HG02973 (cell line): ENCODE results near the gene METTL24.
A peak's percentile ranks its signal among the peaks of the same experiment; 100 is the strongest.
"Not testable (repeated sequence)": the region's sequence is repeated elsewhere in the genome, so short reads cannot be mapped to it uniquely, and the experiment has no call there.

Experiments
- ATAC-seq: cut with Tn5 transposase; IDR thresholded peaks from one replicate; pipeline ENCODE4 v1.9.1; 2021; ENCODE audit warnings: moderate library complexity; ENCODE audit not compliant: unreplicated experiment

METTL24 gene

GRCh38 chr6:110271732-110272022, 86.5 kb downstream of the METTL24 start:
- ATAC-seq, result no peak

- ATAC-seq, result no peak
Measured at GRCh38 chr6:110270165-110270564, 88.0 kb downstream of the METTL24 start.

- no peak for ATAC-seq
Measured at GRCh38 chr6:110269623-110270022, 88.5 kb downstream of the METTL24 start.

GRCh38 chr6:110266996-110267395, 91.2 kb downstream of the METTL24 start:
- no peak for ATAC-seq

- ATAC-seq, result no peak
Measured at GRCh38 chr6:110265273-110265672, 92.9 kb downstream of the METTL24 start.

GRCh38 chr6:110256366-110256765, 101.8 kb downstream of the METTL24 start:
- no peak for ATAC-seq

GRCh38 chr6:110255211-110255750, 102.9 kb downstream of the METTL24 start:
- no peak for ATAC-seq

GRCh38 chr6:110250838-110251237, 107.3 kb downstream of the METTL24 start:
- no peak for ATAC-seq

GRCh38 chr6:110250058-110250457, 108.1 kb downstream of the METTL24 start:
- no peak for ATAC-seq

GRCh38 chr6:110246900-110247546, 111.1 kb downstream of the METTL24 start:
- ATAC-seq, result no peak

GRCh38 chr6:110246378-110246777, 111.8 kb downstream of the METTL24 start:
- ATAC-seq, result no peak

- ATAC-seq, result not testable (repeated sequence)
Measured at GRCh38 chr6:110244621-110245020, 113.5 kb downstream of the METTL24 start.

- no peak for ATAC-seq
Measured at GRCh38 chr6:110239526-110240274, 118.4 kb downstream of the METTL24 start.

GRCh38 chr6:110236007-110236406, 122.1 kb downstream of the METTL24 start:
- ATAC-seq, result not testable (repeated sequence)

- peak; percentile 96 for ATAC-seq
Measured at GRCh38 chr6:110233770-110234374, 124.3 kb downstream of the METTL24 start.

- no peak for ATAC-seq
Measured at GRCh38 chr6:110232450-110232849, 125.7 kb downstream of the METTL24 start.

GRCh38 chr6:110226261-110226660, 131.9 kb downstream of the METTL24 start:
- no peak for ATAC-seq

- ATAC-seq, result no peak
Measured at GRCh38 chr6:110221738-110222137, 136.4 kb downstream of the METTL24 start.

GRCh38 chr6:110217266-110217665, 140.9 kb downstream of the METTL24 start:
- no peak for ATAC-seq

- no peak for ATAC-seq
Measured at GRCh38 chr6:110216140-110216539, 142.0 kb downstream of the METTL24 start.

GRCh38 chr6:110214338-110214737, 143.8 kb downstream of the METTL24 start:
- ATAC-seq, result no peak

GRCh38 chr6:110211753-110212152, 146.4 kb downstream of the METTL24 start:
- ATAC-seq, result no peak
